Thymus (tissue), 11 donors: ENCODE measurements around the gene C2orf78. TPM values are rescaled to one million over a fixed set of nuclear protein-coding genes. Genes with fewer than 3 reads are reported as not detected.

Experiments
- DNase-seq, 9 donors: peaks; one replicate each; pipeline ENCODE4 v3.0.0-alpha.2; 2013; ENCODE audit warnings: low spot score in 9 of 9, low read depth in 6 of 9, missing footprints in 1 of 9
- H3K27ac ChIP-seq, 2 donors: one replicate each; pipeline ENCODE4 v1.5.1; 2013; ENCODE audit warnings: control low read depth in 1 of 2, low read depth in 1 of 2, low read length in 1 of 2, mild to moderate bottlenecking in 1 of 2, moderate library complexity in 1 of 2
- H3K27me3 ChIP-seq, 2 donors: one replicate each; pipeline ENCODE4 v1.5.1; 2013; ENCODE audit warnings: low read length in 1 of 2; ENCODE audit not compliant: control insufficient read depth in 2 of 2, insufficient read depth in 1 of 2
- H3K36me3 ChIP-seq, 2 donors: one replicate each; pipeline ENCODE4 v1.5.1; 2013; ENCODE audit warnings: low read length in 1 of 2, mild to moderate bottlenecking in 1 of 2, moderate library complexity in 1 of 2; ENCODE audit not compliant: control insufficient read depth in 2 of 2, insufficient read depth in 2 of 2
- H3K4me1 ChIP-seq, 2 donors: one replicate each; pipeline ENCODE4 v1.5.1; 2013; ENCODE audit warnings: low read length in 2 of 2; ENCODE audit not compliant: control insufficient read depth in 2 of 2, insufficient read depth in 2 of 2
- H3K4me3 ChIP-seq, 2 donors: one replicate each; pipeline ENCODE4 v1.5.1; 2013; ENCODE audit warnings: low read length in 2 of 2, control low read depth in 1 of 2, mild to moderate bottlenecking in 1 of 2
- H3K9me3 ChIP-seq, 2 donors: one replicate each; pipeline ENCODE4 v1.5.1; 2013; ENCODE audit warnings: low read length in 1 of 2, mild to moderate bottlenecking in 1 of 2; ENCODE audit not compliant: control insufficient read depth in 2 of 2, insufficient read depth in 1 of 2
- WGBS: extraction: QIAGEN DNeasy Blood & Tissue Kit; methylation state at CpG from one replicate; pipeline ENCODE4 v1.1.7; 2013; 5-methylcytosine and 5-hydroxymethylcytosine counted together
- polyA plus RNA-seq: library from polyadenylated mRNA; stranded (reverse); fragments of 200-250 nt; gene quantifications from one replicate; pipeline ENCODE4 v1.2.3, GENCODE V29; 2013
- total RNA-seq: library from RNA; stranded (reverse); fragments of 120-200 nt; gene quantifications from one replicate; pipeline ENCODE4 v1.2.4, GENCODE V29; 2013
- donor health status: healthy.

Gene C2orf78
- total and polyA plus RNA-seq, 2 donors, result 0.02 TPM; not detected in 1

DNA sequence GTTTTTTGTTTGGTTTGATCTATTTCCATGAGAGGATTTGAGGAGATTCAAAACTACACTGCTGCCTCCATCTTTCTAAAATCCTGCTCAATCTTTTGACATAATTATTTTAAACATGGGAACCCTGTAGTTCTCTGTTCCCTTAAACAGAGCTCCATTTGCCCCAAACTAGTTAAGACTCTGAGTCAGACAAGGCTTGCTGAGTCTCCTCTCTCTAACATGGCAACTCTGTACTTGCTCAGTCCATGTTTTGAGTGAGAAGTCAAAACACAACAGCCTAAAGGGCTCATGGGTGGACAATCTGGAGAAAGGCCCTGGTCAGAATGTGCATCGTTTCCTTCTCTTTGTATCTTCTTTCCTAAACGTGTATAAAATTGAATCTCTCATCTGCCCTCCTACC, 37.7 kb downstream of the C2orf78 start:
- DNase-seq, result no peak
- no peaks in the 10 kb centered on the region for H3K36me3 ChIP-seq
- 92% methylated on average over 2 of the region's 2 CpGs for WGBS
- H3K27me3 ChIP-seq, result no peaks in the 10 kb centered on the region
- no peaks in the 10 kb centered on the region for H3K9me3 ChIP-seq
- no peak overlapping the region for H3K4me3 ChIP-seq
- H3K4me1 ChIP-seq, result no peaks in the 10 kb centered on the region
- H3K27ac ChIP-seq, result no peak overlapping the region

DNA sequence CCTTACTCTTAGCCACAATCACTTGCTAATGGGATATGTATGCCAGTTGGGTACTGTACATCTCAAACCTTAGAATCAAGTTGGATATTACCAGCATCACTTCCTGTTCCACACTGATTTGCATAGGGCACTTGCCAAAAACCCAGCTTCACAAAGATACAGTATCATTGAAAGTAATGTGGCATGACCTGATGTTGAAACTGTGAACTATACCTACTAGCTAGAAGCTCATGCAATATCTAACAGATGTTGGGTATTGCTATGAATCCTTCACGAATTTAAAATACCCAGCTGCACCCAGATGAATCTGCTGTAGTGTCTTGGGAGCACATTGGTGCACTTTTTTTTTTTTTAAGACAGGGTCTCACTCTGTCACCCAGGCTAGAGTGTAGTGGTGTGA, 38.3 kb downstream of the C2orf78 start:
- 90% methylated on average over 1 of the region's 1 CpG for WGBS
- DNase-seq, result no peak

DNA sequence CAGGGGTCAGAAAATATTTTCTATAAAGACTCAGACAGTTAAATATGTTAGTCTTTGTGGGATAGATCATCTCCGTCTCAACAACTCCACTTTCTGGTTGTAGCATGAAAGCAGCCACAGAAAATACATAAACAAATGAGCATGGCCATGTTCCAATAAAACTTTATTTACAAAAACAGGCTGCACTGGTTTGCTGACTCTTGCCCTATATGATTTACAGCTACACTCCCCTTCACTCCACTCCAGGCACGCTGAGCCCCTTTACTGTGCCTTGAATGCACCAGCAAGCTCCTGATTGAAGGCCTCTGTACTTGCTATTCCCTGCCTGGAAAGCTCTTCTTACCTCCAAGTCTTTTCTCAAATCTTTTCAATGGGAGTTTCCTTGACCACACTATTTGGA, 39.0 kb downstream of the C2orf78 start:
- Histone ChIP-seq H3K27me3 (no peaks in the 10 kb centered on the region), H3K36me3 (no peaks in the 10 kb centered on the region), H3K9me3 (no peaks in the 10 kb centered on the region), H3K27ac (no peak overlapping the region), H3K4me3 (no peak overlapping the region), H3K4me1 (peaks cover under 1 to 4% of the 10 kb centered on the region in 2 donors)
- DNase-seq, result no peak
- WGBS, result 92% methylated on average over 2 of the region's 2 CpGs

More for the DNA sequence above, 38.3 kb downstream of the C2orf78 start:
- Histone ChIP-seq H3K4me3 (no peak overlapping the region), H3K27me3 (no peaks in the 10 kb centered on the region), H3K27ac (no peak overlapping the region), H3K4me1 (no peaks in the 10 kb centered on the region), H3K36me3 (no peaks in the 10 kb centered on the region), H3K9me3 (no peaks in the 10 kb centered on the region)

DNA sequence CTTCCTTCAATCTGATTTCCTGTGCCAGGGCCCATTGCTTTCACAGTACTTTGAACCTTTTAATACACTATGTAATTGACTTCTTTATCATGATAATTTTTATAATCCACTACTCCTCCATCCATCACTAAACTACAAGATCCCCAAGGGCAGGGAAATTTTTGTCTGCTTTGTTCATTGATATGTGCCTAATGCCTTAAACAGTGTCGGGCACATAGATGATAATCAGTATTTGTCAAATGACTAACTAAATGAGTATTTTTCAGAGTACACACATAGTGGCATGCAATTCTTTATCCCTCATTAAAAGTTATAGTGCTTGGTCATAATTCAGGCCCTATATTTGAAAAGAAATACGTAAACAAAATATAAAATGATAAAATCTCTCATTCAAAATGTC, 39.4 kb downstream of the C2orf78 start:
- Histone ChIP-seq H3K4me3 (no peak overlapping the region), H3K27ac (no peak overlapping the region), H3K9me3 (no peaks in the 10 kb centered on the region), H3K36me3 (no peaks in the 10 kb centered on the region), H3K27me3 (no peaks in the 10 kb centered on the region), H3K4me1 (peaks cover 5 to 8% of the 10 kb centered on the region in 2 donors)
- no peak for DNase-seq
- WGBS, result 89% methylated on average over 2 of the region's 2 CpGs

DNA sequence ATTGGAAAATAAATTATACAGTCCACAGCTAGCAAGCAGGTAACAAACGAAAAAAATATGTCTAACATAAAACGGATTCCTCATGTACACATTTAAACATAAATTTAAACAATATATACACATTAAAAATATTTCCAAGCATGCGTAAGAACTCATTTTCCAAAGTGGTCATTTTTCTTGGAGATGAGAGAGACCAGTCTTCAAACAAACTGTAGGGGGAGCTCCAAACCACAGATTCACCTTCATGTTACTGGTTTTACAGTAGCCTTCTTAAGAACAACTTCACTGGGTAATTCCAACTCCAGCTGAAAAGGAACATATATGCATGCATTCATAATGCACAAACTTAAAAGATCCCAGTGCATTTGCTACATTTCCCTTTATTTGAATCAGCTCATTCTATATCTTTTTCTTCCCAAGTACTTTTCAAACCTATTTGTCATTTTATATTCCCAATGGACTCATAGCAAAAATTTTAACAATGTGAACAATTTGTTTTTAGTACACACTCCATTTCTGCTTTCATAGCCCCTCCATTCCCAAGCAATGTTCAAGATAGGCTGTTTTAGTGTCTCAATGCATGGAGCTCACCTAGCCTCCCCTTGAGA, 40.0 kb downstream of the C2orf78 start:
- DNase-seq, result peak; percentile 29 to 83 (median 63)
- Histone ChIP-seq H3K36me3 (no peaks in the 10 kb centered on the region), H3K27me3 (no peaks in the 10 kb centered on the region), H3K4me1 (peaks cover 5 to 8% of the 10 kb centered on the region in 2 donors), H3K27ac (no peak overlapping the region), H3K4me3 (no peak overlapping the region), H3K9me3 (no peaks in the 10 kb centered on the region)
- WGBS, result 27% methylated on average over 3 of the region's 3 CpGs

DNA sequence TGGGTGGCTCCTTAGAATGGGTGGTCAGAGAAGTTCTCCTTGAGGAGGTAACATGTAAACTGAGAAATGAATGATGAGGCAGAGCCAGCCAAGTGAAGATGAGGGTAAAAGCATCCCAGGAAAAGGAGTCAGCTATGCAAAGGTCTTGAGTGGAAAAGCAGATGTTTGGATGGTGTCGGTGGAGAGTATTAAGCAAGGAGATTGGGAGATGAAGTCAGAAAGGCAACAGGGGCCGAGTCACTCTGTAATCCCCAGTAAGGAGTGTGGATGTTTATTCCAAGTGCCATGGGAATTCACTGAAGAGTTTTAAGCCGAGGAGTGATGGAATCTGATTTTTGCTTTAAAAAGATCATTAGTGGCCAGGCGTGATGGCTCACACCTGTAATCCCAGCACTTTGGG, 41.4 kb downstream of the C2orf78 start:
- H3K9me3 ChIP-seq, result no peaks in the 10 kb centered on the region
- H3K27ac ChIP-seq, result no peak overlapping the region
- H3K36me3 ChIP-seq, result no peaks in the 10 kb centered on the region
- no peaks in the 10 kb centered on the region for H3K27me3 ChIP-seq
- no peak for DNase-seq
- WGBS, result 95% methylated on average over 4 of the region's 4 CpGs
- H3K4me1 ChIP-seq, result peaks cover 5 to 8% of the 10 kb centered on the region in 2 donors
- H3K4me3 ChIP-seq, result no peak overlapping the region

DNA sequence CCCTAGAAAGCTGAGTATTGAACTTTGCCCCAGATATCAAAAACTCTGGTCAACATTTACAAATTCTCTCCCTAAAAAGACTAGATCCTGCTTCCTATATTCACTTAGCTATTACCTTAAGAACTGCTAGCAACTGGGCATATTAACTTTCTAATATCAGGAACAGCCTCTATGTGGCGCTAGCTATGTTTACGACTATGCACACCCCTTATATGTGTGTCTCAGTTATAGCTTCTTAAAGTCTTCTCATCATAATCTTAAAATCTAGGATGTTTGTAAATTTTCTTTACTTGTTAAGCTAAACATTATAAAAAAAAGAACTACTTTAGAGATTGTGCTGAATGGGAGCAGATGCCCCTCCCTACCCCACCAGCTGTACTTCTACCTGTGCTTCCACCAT, 43.0 kb downstream of the C2orf78 start:
- Histone ChIP-seq H3K4me3 (no peak overlapping the region), H3K9me3 (no peaks in the 10 kb centered on the region), H3K36me3 (peaks cover 3 to 4% of the 10 kb centered on the region in 2 donors), H3K27me3 (no peaks in the 10 kb centered on the region), H3K4me1 (peaks cover 5 to 8% of the 10 kb centered on the region in 2 donors), H3K27ac (no peak overlapping the region)
- 42% methylated on average over 2 of the region's 2 CpGs for whole genome bisulfite sequencing
- peak in 1 of 9 donors; percentile 40 for DNase-seq

DNA sequence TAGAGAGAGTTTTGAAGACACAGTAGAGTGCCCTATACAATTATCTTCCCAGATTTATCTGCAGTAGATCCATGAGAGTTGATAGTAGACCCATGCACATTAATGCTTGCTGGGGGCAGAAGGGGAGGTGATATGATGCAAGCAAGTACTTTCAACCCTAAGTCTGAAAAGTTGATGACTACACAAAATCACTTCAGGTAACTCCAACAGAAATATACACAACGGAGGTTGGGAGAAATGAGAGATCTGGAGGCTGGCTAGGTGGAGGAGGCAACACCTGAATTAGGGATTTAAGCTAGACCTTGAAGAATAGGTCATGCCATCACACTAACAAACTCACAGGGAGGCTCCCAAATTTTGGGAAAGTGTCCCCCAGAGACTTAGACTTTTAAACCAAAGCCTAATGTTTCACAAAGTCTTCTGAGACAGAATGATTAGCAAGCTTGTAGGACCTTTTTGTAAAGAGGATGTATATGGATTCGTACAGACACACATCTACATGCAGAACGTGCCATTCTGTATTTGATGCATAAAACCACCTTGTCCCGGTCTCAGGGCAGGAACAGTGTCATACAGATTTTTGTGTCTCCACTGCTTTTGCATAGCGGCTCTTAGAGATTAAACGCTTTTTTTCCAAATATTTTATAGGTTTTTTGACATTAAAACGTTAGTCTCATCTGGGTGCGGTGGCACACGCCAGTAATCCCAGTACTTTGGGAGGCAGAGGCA, 43.8 kb downstream of the C2orf78 start:
- peaks cover 0 to 1% of the 10 kb centered on the region in 2 donors for H3K9me3 ChIP-seq
- H3K27me3 ChIP-seq, result no peaks in the 10 kb centered on the region
- no peak overlapping the region for H3K27ac ChIP-seq
- H3K4me3 ChIP-seq, result peak overlapping the region; percentile 74 to 94
- 85% methylated on average over 9 of the region's 9 CpGs for WGBS
- peaks cover 5 to 8% of the 10 kb centered on the region in 2 donors for H3K4me1 ChIP-seq
- H3K36me3 ChIP-seq, result peaks cover 7 to 11% of the 10 kb centered on the region in 2 donors
- no peak for DNase-seq

DNA sequence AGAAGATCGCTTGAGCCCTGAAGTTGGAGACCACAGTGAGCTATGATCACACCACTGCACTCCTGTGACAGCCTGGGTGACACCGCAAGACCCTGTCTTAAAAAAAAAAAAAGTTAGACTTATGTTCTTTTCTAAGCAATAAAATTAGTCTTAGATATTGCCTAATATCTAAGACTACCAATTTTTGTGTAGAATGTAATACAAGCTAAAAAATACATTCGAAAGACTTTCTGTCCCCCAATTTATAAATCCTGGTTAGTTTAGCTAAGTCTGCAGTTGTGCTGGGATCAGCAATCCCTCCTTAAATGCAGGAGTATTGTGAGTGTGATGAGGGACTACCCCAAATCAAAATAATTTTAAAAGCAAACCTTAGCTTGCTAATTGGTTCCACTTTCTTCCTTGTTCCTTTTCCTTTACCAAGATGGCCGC, 44.4 kb downstream of the C2orf78 start:
- Histone ChIP-seq H3K4me3 (peak overlapping the region; percentile 74 to 94), H3K4me1 (peaks cover 5 to 8% of the 10 kb centered on the region in 2 donors), H3K27ac (peak overlapping the region in 1 of 2 donors; percentile 91), H3K9me3 (peaks cover 0 to 1% of the 10 kb centered on the region in 2 donors), H3K27me3 (no peaks in the 10 kb centered on the region), H3K36me3 (peaks cover 10 to 15% of the 10 kb centered on the region in 2 donors)
- WGBS, result 66% methylated on average over 4 of the region's 4 CpGs
- no peak for DNase-seq
